AG04450 (cell line): ENCODE data around the gene ZFYVE19. TPM values are rescaled to one million over a fixed set of nuclear protein-coding genes. Genes with fewer than 3 reads are reported as not detected.

Experiments
- CTCF ChIA-PET: fragments of 300-600, 350-600 bp; formaldehyde crosslinking; extraction: SDS; loops from one replicate; lab custom pipeline; 2022; ENCODE audit warnings: antibody characterized with exemption, inconsistent platforms; lab: Charles Lee
- POLR2A ChIA-PET: fragments of 350-600 bp; formaldehyde crosslinking; extraction: SDS; loops from one replicate; lab custom pipeline; 2021; ENCODE audit warnings: antibody characterized with exemption, inconsistent platforms; lab: Yijun Ruan, JAX
- DNase-seq: peaks from one replicate; pipeline ENCODE4 v3.0.0-alpha.2; 2011; ENCODE audit warnings: low read depth, low spot score
- H3K27ac ChIP-seq: one replicate; pipeline ENCODE4 v1.5.1; 2012; ENCODE audit warnings: low read depth, low read length, control low read depth
- H3K27me3 ChIP-seq: one replicate; pipeline ENCODE4 v1.6.0; 2012; ENCODE audit warnings: low read length; ENCODE audit not compliant: control insufficient read depth, insufficient read depth
- H3K4me3 ChIP-seq: 2 replicates; pipeline ENCODE4 v1.5.1; 2011; ENCODE audit warnings: mild to moderate bottlenecking, low read depth, low read length, control low read depth
- H3K9me3 ChIP-seq: 2 replicates; pipeline ENCODE4 v1.5.1; 2012; ENCODE audit warnings: low read length; ENCODE audit not compliant: control insufficient read depth, insufficient read depth
- CTCF ChIP-seq: IDR thresholded peaks from 2 replicates; pipeline ENCODE4 v1.5.1; 2011; ENCODE audit warnings: low read depth, low read length, control low read depth, inconsistent platforms
- polyA plus RNA-seq: library from polyadenylated mRNA; depleted of rRNA; stranded (reverse); fragments of >200 nt; gene quantifications from 2 replicates; pipeline ENCODE4 v1.2.3, GENCODE V29; 2011

ZFYVE19 gene
- polyA plus RNA-seq, 1 experiment, result 15.6 TPM

GRCh38 chr15:40850576-40851112 is 43.8 kb downstream of the ZFYVE19 start:
- Histone ChIP-seq H3K27ac (no peak overlapping the region), H3K27me3 (peaks cover 35% of the 10 kb centered on the region), H3K4me3 (no peak overlapping the region), H3K9me3 (no peaks in the 10 kb centered on the region)
- ChIA-PET POLR2A (no interaction called here), CTCF (interaction anchor here (1.0 to 5.4 kb wide), 2 partner anchors 8 to 35 kb away, joined by 3 to 44 read pairs; no protein-coding TSS in a partner anchor)
- no peak for DNase-seq
- TF ChIP-seq CTCF, result no peak

- Histone ChIP-seq H3K9me3 (no peaks in the 10 kb centered on the region), H3K27ac (no peak overlapping the region), H3K27me3 (peaks cover 35% of the 10 kb centered on the region), H3K4me3 (no peak overlapping the region)
- POLR2A ChIA-PET, result no interaction called here
- CTCF ChIA-PET, result no interaction called here
- DNase-seq, result no peak
- TF ChIP-seq CTCF, result no peak
These were observed 45.6 kb downstream of the ZFYVE19 start for GRCh38 chr15:40852529-40852928.

- H3K9me3 ChIP-seq, result no peaks in the 10 kb centered on the region
- CTCF ChIA-PET, result no interaction called here
- POLR2A ChIA-PET, result no interaction called here
- DNase-seq, result no peak
- no peak for TF ChIP-seq CTCF
- no peak overlapping the region for H3K4me3 ChIP-seq
- H3K27me3 ChIP-seq, result peaks cover 32% of the 10 kb centered on the region
- no peak overlapping the region for H3K27ac ChIP-seq
These were observed 46.5 kb downstream of the ZFYVE19 start for GRCh38 chr15:40853241-40853890.

- CTCF ChIA-PET, result interaction anchor here (1.3 to 5.9 kb wide), 2 partner anchors 34 to 40 kb away, joined by 7 to 171 read pairs; partner anchors contain the start of gene VPS18
- no peak overlapping the region for H3K27ac ChIP-seq
- H3K9me3 ChIP-seq, result no peaks in the 10 kb centered on the region
- POLR2A ChIA-PET, result no interaction called here
- TF ChIP-seq CTCF, result no peak
- no peak overlapping the region for H3K4me3 ChIP-seq
- DNase-seq, result no peak
- peaks cover 31% of the 10 kb centered on the region for H3K27me3 ChIP-seq
These were observed 47.3 kb downstream of the ZFYVE19 start for GRCh38 chr15:40854161-40854560.

GRCh38 chr15:40855706-40856234 is 48.9 kb downstream of the ZFYVE19 start:
- CTCF ChIA-PET, result interaction anchor here (0.8 to 5.9 kb wide), 3 partner anchors 12 to 33 kb away, joined by 3 to 171 read pairs (median 39); partner anchors contain the start of gene SPINT1
- POLR2A ChIA-PET, result no interaction called here

More at GRCh38 chr15:40855706-40856234, 48.9 kb downstream of the ZFYVE19 start:
- no peaks in the 10 kb centered on the region for H3K9me3 ChIP-seq
- H3K4me3 ChIP-seq, result no peak overlapping the region
- peaks cover 21% of the 10 kb centered on the region for H3K27me3 ChIP-seq
- DNase-seq, result no peak
- TF ChIP-seq CTCF, result no peak
- no peak overlapping the region for H3K27ac ChIP-seq
